GM21825 (cell line): ENCODE results near the gene OR14A2.
"Not testable (repeated sequence)": the region's sequence is repeated elsewhere in the genome, so short reads cannot be mapped to it uniquely, and the experiment has no call there.

Source experiments
- ATAC-seq: cut with Tn5 transposase; IDR thresholded peaks from one replicate; pipeline ENCODE4 v1.9.1; 2021; ENCODE audit warnings: mild to moderate bottlenecking, moderate library complexity; ENCODE audit not compliant: unreplicated experiment

OR14A2 gene

DNA sequence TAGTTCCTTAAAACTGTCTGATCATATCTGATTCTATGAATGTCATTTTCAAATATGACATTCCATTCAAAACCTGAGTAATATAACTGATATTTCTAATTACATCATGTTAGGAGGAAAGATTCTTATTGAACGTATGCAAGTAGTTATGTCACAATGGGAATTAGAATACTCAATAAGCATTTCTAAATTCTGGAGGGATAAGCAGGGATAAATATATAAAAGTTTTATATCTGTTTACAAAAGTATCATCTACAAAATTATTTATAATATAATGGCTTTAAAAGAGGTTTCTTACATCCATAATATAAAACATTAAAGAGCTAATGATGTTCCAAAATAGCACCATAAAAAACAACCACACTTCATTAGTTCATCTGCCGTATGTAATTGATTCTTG lies at the start of gene OR14A2:
TSS of gene OR14A2 (minus strand) at position 101 of the 400 bp plus-strand sequence.
- no peak for ATAC-seq

DNA sequence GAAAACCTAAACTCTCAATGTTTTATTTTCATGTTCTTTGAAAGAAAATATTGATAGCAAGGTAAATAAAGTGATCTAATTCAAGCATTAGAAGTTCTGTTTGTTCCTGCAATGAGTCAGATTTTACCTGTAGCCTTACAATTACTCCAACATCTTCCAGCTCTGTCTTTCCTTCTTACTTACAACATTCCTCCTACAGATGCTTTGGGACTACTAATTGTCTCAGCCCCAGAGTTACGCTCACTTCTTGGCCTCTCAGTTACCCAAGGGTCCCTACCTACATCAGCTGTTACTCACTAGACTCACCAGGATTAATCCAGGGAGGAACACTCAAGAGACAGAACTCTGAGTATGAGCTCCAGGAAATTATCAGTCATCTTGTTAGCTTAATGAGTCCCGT lies 49.6 kb upstream of the OR14A2 start:
- no peak for ATAC-seq

DNA sequence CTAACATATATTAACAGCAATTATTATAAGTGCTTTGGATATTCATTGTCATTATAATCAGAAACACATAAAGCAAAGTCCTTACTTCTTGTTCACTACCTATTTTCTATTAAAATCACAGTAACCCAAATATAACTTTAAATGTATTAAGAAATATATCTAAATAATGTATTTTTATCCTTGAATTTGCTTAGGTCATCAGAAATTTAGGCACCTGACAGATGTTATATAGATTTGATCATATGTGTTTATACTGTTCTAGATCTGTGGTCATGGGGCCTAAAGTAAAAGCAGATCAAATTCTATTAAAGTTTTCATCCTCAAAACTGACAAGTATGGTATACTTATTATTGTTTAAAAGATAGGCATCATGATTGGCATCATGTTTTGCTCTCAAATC lies 21.7 kb upstream of the OR14A2 start:
- ATAC-seq = no peak

DNA sequence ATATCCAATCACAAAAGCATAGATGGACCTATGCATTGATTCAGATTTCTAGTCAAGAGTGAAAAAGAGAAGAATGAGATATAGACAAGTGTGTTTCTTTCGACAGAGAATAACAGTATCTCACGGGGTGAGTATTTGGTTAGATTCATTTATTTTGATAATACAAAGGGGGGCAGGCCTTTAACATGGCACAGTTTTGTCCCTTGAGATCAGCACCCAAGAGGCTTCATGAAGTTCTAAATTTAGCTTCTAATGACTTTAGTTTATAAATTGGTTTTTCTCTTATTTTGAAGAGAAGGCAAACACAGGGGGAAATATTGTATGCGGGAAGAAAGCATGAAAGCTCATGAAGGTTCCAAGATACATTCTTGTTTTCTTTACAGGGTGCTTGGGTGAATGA lies 12.5 kb upstream of the OR14A2 start, which contains the start of gene OR1C1:
TSS of gene OR1C1 (minus strand) at position 101 of the 400 bp plus-strand sequence. CDS start 2,150 bp downstream, outside the sequence.
- no peak for ATAC-seq

DNA sequence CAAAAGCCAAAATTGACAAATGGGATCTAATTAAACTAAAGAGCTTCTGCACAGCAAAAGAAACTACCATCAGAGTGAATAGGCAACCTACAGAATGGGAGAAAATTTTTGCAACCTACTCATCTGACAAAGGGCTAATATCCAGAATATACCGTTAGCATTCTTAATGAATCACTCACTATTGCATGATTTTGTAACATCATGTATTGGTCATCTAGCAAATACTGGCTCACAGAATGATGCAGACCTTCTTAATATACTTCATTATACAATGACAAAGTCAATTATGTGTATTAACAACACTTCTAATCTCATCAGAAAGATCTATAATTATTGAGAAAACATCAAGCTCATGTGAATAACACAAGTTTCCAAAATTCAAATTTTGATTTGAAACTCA lies 6.4 kb upstream of the OR14A2 start:
- ATAC-seq = not testable (repeated sequence)

DNA sequence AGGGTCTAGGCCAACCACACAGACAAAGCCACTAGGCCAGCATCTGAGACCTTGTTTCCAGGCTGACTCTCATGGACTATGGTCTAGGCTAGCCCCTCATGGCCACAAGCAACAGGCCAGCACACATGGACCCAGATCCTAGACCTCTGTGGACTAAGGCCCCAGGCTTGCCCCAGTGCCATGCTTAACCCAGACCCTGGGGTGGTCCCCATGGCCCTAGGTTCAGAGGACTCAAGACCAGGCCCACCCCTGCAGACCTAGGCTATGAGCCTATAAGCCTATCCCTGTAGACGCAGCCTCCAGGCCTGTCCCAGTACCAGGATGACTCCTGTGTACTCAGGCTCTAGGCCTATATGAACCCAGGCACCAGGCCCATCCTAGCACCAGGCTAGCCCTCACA lies 1.9 kb upstream of the OR14A2 start:
- no peak for ATAC-seq

DNA sequence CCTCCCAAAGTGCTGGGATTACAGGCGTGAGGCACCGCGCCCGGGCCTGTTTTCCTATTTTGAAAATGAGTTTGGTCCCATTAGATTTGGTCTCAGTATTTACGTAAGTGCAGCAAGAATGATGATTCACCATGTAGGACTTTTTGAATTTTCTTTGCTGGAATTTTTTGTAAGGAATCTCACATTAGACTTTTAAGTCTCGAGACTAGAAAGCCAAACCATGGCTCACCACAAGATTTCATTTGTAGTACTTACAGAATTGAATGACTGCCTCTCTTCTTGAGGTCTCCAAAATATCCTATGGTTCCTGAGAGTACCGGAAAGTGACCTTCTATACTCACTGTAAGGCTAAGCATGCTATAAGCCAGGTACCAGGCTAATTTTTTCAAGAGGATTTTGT lies 325 bp downstream of the OR14A2 start:
- no peak for ATAC-seq

DNA sequence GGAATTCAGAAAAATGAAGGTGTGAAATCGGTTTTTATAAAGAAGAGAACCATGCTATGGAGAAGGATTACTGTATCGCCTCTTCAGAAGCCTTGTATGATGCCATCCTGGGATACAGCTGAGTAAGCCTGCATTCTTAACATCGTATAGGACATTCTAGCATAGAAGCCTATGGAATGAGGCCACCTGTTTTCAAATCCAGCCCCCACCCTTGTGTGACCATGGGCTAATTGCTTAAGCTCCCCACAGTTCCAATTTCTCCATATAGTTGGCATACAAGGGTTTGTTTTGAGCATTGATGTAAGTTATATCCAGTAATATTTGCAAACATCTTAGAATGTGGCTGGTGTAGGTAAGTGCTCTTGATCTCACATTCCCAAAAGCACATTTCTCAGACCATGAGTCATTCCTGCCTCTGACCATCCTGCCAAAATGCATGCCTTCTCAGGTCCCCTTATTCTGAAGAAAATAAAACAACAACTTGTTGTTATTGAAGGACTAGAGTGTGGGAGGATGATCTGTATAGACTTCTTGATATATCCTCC lies 1.5 kb downstream of the OR14A2 start:
- ATAC-seq = no peak

DNA sequence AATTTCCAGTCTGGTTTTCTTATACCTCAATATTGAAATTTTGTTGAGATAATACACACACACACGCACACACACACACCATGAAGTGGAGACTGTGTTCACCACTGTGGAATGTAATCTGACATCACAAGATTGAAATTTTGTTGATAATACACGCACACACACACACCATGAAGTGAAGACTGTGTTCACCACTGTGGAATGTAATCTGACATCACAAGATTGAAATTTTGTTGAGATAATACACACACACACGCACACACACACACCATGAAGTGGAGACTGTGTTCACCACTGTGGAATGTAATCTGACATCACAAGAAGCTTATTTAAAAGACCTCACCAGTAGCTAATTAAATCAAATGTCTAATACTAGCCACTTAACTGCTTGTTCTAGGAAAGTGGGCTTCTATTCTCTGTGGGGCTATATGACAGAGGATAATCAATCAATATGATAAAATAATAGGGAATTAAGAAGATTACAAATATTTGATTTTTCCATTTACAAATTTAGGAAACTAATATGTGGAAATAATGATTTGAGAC lies 5.7 kb downstream of the OR14A2 start:
- not testable (repeated sequence) for ATAC-seq

DNA sequence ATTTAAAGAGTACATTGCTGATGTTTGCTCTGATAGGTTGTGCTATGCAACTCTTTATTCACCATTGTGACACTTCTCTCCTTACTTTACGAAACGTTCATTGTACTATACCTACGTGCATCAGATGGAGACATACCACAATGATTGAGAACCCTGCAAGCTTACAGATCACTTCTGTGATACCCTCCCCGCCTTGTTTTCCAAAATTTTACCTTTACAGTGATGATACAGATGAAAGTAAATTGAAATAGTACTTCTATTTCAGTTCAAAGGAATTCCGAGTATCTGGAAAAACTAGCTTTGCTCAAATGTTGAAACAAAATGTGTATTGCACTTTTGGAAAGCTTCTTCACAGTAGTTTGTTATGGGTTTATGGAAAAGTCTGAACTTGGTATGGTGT lies 6.2 kb downstream of the OR14A2 start:
- no peak for ATAC-seq

DNA sequence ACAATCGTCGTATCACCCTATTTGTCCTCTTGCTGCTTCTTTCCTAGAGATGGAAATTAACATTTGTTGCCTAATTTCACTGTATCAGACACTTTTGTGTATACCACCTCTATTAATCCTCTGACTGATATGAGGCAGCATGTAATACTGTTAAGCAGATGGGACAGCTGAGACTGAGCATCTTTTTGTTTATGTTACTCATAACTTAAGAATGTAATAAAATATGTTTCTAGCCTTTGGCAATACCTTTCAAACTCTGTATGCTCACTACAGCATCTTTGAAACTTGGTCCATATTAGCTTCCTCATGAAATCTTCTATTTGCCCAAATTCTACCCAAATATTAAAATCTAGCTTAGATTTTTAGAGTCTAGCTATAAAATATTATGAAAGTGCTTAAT lies 7.2 kb downstream of the OR14A2 start:
- no peak for ATAC-seq

DNA sequence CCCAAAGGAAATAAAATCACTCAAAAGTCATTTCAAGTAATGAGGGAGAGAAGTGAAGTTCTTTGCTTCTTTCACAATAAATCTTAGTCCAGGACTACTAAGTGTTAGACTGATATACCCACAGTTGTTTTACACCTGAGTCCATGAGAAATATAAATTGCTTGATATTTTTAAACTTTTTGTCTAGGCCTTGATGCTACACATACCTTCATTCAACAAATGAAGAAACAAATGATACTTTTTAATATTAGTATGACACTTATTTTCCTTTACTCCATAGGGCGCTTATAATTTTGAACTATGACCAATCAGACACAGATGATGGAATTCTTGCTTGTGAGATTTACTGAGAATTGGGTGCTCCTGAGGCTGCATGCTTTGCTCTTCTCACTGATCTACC lies 9.6 kb downstream of the OR14A2 start, which contains the start of gene OR14K1:
TSS of gene OR14K1 (plus strand) at position 301 of the 400 bp plus-strand sequence. CDS start at position 301, 0 bp downstream.
- ATAC-seq = no peak

DNA sequence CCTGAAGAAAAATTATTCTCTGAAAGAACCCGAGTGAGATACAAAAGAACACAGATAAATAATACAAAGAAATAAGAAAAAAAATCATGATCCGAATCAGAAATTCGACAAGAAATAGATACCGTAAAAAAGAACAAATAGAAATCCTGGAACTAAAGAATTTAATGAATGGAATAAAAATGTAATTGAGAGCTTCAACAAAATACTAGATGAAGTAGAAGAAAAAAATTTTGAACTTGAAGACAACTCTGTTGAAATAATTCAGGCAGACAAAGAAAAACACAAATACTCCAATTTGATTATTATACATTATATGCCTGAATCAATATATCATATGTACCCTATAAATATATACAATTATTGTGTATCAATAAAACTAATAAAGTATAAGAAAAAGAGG lies 26.7 kb downstream of the OR14A2 start:
- no peak for ATAC-seq

DNA sequence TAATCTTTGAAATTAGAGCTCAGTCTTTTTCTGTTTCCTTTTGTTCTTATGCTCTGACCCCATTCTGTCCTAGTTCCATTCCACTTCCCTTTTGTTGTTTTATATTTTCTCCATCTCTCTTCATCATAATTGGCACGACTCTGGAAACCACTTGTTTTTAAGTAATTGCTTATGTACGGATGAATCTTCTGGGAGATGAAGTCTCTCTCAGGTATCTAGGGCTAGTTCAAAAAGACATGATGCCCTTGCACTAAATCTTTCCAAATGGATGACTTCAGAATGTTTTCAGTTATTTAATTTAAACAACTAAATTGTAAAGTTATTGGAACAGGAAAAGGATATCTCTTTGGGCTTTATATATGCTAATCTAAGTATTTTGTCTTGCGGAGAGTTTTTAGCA lies 31.4 kb downstream of the OR14A2 start, which contains the start of gene OR6F1:
TSS of gene OR6F1 (minus strand) at position 101 of the 400 bp plus-strand sequence. CDS start 3,891 bp downstream, outside the sequence.
- ATAC-seq = no peak

DNA sequence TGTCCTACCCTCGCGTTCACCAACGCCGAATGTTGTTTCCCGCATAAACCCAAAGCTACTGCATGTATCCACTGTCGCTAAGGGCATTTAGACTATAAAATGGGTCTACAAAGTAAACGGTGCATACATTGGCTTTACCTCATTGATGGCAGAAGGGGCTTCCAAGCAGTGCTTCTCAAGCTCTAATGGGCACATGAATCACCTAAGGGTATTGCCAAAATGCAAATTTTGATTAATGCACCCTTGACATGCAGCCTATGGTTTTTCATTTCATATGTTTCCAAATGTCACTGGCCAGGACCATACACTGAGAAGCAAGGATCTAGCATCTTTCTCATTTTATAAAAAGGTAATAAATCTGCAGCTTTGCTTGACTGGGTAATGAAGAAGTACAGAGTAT lies 34.2 kb downstream of the OR14A2 start:
- no peak for ATAC-seq

DNA sequence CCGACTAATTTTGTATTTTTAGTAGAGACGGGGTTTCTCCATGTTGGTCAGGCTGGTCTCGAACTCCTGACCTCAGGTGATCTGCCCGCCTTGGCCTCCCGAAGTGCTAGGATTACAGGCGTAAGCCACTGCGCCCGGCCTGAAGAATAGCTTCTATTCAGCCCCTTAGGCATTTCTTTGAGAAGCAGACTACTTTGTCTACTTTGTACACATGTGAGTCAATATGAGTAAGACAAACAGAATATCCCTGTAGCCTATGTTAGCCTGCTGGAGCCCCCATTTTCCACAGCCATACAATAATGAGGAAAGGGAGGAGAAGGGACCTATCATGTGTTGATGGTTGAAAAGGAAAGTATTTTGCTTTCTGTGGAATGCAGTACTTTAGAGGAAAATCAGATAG lies 37.3 kb downstream of the OR14A2 start:
- ATAC-seq = not testable (repeated sequence)

DNA sequence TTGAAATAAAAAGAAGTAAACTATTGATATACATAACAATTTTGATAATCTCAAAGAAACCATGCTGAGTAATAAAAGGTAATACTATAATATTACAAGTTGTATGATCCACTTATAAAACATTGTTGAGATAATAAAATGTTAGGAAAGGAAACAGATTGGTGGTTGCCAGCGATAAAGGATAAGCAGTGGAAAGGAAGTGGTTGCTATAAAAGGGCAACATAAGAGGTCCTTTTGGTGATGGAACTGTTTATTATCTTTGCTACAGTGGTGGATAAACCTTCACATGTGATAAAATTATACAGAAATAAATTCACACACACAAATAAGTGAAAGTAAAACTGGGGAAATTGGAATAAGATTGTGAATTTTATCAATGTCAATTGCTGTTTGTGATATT lies 46.6 kb downstream of the OR14A2 start:
- ATAC-seq = no peak

DNA sequence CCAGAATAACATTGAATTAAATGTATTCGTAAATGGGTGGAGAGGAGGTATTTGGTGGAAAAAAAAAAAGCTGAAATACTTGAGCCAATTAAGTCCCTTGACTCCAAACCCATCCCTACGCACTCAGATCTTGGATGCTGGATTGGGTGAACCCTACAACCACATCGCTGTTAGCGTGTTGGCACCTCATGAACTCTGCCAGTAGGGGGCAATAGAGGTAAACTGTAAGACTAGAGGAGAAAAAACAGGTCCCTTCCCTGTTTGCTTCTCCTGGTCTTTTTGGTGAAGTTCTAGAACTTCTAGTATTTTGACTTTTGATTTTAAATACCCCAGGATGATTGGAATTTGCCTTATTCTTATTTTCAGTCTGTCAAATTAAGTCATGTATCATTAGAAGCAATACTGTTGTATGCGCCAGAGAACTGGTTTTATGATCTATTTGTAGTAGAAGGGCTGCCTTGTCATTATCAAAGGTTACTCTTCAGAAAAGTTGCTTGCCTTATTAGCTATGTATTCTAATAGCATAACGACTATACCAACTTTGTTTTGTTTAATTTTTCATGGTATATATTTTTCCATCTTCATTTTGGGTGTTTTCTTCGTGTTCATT lies 66.5 kb downstream of the OR14A2 start:
- ATAC-seq = peak; percentile 81

DNA sequence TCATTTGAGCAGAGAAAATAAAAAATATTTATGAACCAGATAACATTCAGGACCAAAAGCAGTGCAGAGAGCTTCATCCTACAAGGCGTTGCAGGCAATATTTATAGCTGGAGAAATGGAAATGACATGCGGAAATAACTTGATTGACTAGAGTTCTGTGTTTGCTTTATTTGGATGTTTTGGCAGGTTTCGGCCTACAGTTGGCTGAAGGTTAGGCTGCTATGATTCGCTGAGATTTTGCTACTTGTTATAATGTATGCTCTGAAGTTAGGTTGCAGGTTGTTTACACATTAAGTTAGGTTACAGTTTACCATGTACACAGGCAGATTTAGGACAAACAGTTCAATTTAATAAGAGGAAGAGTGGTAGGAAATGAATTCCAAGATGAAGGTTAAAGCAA lies 67.8 kb downstream of the OR14A2 start:
- ATAC-seq = no peak

DNA sequence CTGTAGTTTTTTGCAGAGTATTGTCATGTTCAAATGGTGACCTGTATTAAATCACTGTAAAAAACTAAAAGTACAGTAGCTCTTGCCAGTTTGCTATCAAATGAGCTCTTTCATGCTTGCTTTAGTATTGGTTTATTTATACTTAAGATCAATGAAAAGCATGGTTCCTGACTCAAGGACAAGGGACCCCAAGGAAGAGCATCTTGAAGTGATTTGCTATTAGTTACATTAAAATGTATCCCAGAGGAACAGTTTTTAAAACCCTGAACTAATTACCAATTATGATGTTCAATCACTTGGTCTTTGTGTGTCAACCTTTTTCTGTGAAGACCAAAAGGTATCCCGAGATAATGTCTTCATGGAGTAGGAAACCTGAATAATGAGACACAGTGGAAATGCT lies 68.3 kb downstream of the OR14A2 start, which contains the start of gene OR13G1:
TSS of gene OR13G1 (minus strand) at position 101 of the 400 bp plus-strand sequence. CDS start 6,698 bp downstream, outside the sequence.
- no peak for ATAC-seq
